ACC112 (cell line): Measurements from ENCODE around the gene MDGA2.
"Not testable (repeated sequence)": the region's sequence is repeated elsewhere in the genome, so short reads cannot be mapped to it uniquely, and the experiment has no call there.

Experiments
- H2AFZ ChIP-seq: fragments of 200-600 bp; sonication (generic); one replicate; pipeline ENCODE4 v1.6.0; 2017; ENCODE audit warnings: antibody characterized with exemption, low read length; ENCODE audit not compliant: unreplicated experiment
- H3K27ac ChIP-seq: fragments of 200-600 bp; sonication (generic); 2 replicates; pipeline ENCODE4 v1.5.1; 2014; ENCODE audit warnings: low read depth, mild to moderate bottlenecking, antibody characterized with exemption, low read length, moderate library complexity
- H3K27me3 ChIP-seq: fragments of 200-600 bp; sonication (generic); 2 replicates; pipeline ENCODE4 v1.6.1; 2014; ENCODE audit warnings: mild to moderate bottlenecking, antibody characterized with exemption, low read length, moderate library complexity, mixed read lengths; ENCODE audit not compliant: insufficient read depth
- H3K36me3 ChIP-seq: fragments of 200-600 bp; sonication (generic); 2 replicates; pipeline ENCODE4 v1.6.1; 2016; ENCODE audit warnings: mild to moderate bottlenecking, antibody characterized with exemption, low read length, moderate library complexity, mixed read lengths; ENCODE audit not compliant: insufficient read depth
- H3K4me1 ChIP-seq: fragments of 200-600 bp; sonication (generic); one replicate; pipeline ENCODE4 v1.6.1; 2016; ENCODE audit warnings: low read length, mixed read lengths; ENCODE audit not compliant: insufficient read depth, unreplicated experiment, control insufficient read depth
- H3K4me3 ChIP-seq: fragments of 200-600 bp; sonication (generic); 2 replicates; pipeline ENCODE4 v1.5.1; 2014; ENCODE audit warnings: mild to moderate bottlenecking, low read depth, low read length
- H3K79me2 ChIP-seq: fragments of 200-600 bp; sonication (generic); one replicate; pipeline ENCODE4 v1.6.0; 2016; ENCODE audit warnings: low read length; ENCODE audit not compliant: control insufficient read depth, unreplicated experiment, insufficient read depth

The MDGA2 gene

DNA sequence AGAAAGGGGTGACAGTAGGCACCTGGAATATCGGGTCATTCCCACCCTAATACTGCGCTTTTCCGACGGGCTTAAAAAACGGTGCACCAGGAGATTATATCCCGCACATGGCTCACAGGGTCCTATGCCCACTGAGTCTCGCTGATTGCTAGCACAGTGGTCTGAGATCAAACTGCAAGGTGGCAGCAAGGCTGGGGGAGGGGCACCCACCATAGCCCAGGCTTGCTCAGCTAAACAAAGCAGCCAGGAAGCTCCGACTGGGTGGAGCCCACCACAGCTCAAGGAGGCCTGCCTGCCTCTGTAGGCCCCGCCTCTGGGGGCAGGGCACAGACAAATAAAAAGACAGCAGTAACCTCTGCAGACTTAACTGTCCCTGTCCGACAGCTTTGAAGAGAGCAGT lies 503.5 kb downstream of the MDGA2 start:
- not testable (repeated sequence) for H3K27me3 ChIP-seq, H3K79me2 ChIP-seq, H2AFZ ChIP-seq, H3K4me1 ChIP-seq, H3K27ac ChIP-seq, H3K4me3 ChIP-seq, H3K36me3 ChIP-seq

DNA sequence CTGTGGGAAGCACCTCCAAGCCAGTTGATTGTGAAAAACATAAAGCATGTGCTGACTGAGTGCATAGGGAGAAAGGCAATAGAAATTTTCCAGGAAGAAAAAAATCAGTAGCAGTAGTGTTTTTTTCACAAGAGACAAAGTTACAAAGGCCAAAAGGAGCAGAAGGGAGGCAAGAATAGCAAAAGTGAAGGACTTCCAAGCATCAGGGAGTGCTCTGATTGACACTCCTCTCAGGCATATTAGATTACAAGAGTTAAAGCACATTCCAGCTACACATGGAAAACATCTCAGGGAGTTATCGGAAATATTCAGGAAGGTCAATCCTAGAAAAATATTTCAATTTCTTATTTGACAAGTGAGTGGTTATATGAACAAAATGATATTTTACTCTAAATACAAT lies 508.0 kb downstream of the MDGA2 start:
- H3K79me2 ChIP-seq: no peaks in the 10 kb centered on the region
- no peak overlapping the region for H3K27ac ChIP-seq
- no peaks in the 10 kb centered on the region for H3K36me3 ChIP-seq
- no peak overlapping the region for H2AFZ ChIP-seq
- no peaks in the 10 kb centered on the region for H3K27me3 ChIP-seq
- no peaks in the 10 kb centered on the region for H3K4me1 ChIP-seq
- H3K4me3 ChIP-seq: no peak overlapping the region

DNA sequence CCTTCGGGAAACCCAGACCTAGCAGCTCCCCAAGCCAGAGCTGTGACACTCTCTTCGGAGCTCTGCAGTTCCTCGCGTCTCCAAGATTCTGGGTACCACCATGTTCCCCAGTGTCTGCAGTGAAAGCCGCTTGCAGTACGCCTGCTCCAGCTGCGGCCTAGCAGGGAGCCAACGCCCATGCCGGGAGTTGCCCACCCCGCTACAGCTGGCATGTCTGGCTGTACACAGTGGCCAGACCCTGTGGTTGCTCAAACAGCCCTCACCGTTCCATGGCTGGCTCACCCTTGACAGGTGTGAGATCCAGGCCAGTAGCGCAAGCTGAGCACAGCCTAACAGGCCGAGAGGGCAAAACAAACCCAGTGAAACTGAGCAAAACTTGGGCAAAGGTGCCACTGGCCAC lies 520.0 kb downstream of the MDGA2 start:
- no peak overlapping the region for H3K4me3 ChIP-seq
- H3K79me2 ChIP-seq: no peaks in the 10 kb centered on the region
- H3K27ac ChIP-seq: no peak overlapping the region
- H3K27me3 ChIP-seq: no peaks in the 10 kb centered on the region
- H3K36me3 ChIP-seq: no peaks in the 10 kb centered on the region
- H2AFZ ChIP-seq: no peak overlapping the region
- H3K4me1 ChIP-seq: no peaks in the 10 kb centered on the region

DNA sequence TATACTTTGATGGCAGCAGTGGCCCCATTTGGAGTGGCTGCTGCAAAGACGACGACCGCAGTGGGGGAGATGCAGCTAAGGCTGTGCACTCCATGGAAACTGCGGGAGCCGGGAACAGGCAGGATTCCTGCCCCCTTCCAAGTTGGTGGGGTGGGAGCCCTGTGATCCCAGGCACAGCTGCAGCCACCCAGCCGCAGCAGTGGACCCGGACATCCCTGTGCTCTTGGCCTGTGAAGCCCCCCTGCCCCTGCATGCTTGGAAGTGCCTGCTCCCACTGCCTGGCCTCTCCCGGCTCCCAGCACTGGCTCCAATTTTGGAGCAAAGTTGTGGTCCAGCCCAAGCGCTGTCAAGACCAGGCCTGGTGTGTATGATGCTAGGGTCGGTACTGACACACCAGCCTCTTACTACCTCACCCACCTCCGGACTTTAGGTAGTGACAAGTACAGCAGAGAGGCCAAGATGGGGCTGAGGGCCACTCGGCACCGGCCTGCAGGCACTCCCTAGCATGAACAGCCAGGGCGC lies 521.1 kb downstream of the MDGA2 start:
- H3K4me3 ChIP-seq: no peak overlapping the region
- H3K27me3 ChIP-seq: no peaks in the 10 kb centered on the region
- H3K79me2 ChIP-seq: no peaks in the 10 kb centered on the region
- H3K4me1 ChIP-seq: no peaks in the 10 kb centered on the region
- H2AFZ ChIP-seq: no peak overlapping the region
- no peak overlapping the region for H3K27ac ChIP-seq
- no peaks in the 10 kb centered on the region for H3K36me3 ChIP-seq

DNA sequence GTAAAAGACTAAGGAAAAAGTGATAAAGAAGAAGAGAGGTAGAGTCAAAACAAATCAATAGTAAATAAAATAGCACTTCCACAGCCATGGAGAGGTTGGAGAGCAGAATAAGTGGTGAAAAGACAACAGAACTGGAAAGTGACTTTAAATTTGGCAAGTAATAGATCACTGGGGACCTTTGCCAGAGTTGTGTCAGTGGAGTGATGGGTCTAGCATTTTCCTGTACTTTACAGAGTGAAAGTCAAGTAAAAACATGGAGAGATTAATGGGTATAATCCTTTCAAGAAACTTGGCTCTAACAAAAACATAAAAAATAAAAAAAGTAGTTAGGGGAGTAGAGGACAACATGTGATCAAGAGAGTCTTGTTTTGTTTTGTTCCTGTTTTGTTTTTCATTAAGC lies 521.7 kb downstream of the MDGA2 start:
- Histone ChIP-seq H3K79me2 (no peaks in the 10 kb centered on the region), H2AFZ (no peak overlapping the region), H3K36me3 (no peaks in the 10 kb centered on the region), H3K27ac (no peak overlapping the region), H3K4me3 (no peak overlapping the region), H3K27me3 (no peaks in the 10 kb centered on the region), H3K4me1 (no peaks in the 10 kb centered on the region)

DNA sequence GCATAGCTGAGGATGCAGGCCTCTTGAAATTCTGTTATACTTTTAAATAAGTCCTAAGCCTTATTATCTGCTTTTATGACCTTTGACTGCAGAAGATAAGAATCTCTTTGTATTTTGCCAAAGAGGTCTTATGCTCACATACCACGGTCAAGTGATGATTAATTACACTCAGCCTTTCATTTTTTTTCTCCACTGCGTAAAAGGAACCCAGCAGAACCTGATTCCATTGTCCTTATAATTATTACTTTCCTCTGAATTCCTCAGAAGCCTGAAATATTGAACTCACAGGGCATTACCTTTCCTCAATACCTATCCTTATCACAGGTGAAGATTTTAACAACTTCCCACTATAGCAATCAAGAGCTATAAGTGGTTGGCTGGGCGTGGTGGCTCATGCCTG lies 525.1 kb downstream of the MDGA2 start:
- Histone ChIP-seq H3K27me3 (no peaks in the 10 kb centered on the region), H3K27ac (no peak overlapping the region), H3K4me1 (no peaks in the 10 kb centered on the region), H2AFZ (no peak overlapping the region), H3K4me3 (no peak overlapping the region), H3K36me3 (no peaks in the 10 kb centered on the region), H3K79me2 (no peaks in the 10 kb centered on the region)

DNA sequence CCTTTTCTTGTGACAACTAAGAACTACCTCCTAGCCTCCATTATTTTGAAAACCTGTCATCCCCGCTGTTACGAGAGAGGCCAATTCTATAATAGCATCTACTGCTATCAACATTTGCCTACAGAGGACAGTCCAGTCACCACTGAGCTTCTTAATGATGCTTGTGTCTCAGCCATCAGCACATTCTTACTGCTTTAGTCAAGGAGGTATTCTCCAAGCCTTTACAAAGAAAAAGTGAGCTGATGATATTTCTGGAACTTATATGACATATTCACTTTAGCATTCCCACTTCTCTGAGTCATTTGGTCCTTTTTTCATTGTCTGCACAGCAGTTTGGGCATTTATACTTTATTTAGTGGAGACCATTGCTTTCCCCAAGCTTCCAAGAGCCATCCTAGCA lies 526.1 kb downstream of the MDGA2 start:
- Histone ChIP-seq H3K27ac (no peak overlapping the region), H2AFZ (no peak overlapping the region), H3K4me3 (no peak overlapping the region), H3K27me3 (no peaks in the 10 kb centered on the region), H3K79me2 (no peaks in the 10 kb centered on the region), H3K4me1 (no peaks in the 10 kb centered on the region), H3K36me3 (no peaks in the 10 kb centered on the region)

DNA sequence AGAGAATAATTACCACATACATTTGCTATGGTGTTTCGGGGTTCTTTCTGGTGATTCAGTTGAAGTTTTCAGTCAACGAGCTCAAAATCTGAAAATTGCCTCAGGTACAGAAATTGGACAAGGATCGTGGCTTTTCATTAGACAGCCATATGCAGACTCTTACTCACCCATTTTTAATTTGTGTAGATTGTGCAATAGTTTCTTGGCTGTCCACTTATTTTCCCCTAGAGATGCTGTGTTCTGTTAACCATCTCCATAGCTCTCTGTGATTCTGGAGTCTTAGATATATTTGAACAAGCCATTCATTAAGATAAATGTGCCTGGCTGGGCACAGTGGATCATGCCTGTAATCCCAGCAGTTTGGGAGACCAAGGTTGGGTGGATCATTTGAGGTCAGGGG lies 526.7 kb downstream of the MDGA2 start:
- Histone ChIP-seq H3K4me1 (no peaks in the 10 kb centered on the region), H3K27me3 (no peaks in the 10 kb centered on the region), H3K4me3 (no peak overlapping the region), H3K36me3 (no peaks in the 10 kb centered on the region), H2AFZ (no peak overlapping the region), H3K79me2 (no peaks in the 10 kb centered on the region), H3K27ac (no peak overlapping the region)

DNA sequence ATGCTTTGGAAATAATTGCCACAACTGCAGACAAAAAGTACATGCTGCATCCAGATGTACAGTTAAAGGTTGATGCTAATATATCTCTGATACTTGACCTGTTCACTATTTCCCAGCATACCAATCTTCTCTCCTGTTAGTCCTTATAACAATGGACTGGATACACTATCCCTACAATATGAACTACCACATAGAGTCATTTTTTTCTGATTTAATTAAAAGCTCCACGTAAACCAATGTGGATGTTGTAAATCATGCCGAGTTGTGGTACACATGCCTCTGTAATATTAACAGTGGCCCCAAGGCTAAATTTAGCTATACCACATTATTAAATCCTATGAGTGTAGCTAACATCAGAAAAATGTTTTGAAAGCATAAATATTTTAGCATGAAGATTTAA lies 554.8 kb downstream of the MDGA2 start:
- Histone ChIP-seq H3K79me2 (no peaks in the 10 kb centered on the region), H3K4me3 (no peak overlapping the region), H3K36me3 (no peaks in the 10 kb centered on the region), H2AFZ (no peak overlapping the region), H3K27me3 (no peaks in the 10 kb centered on the region), H3K4me1 (no peaks in the 10 kb centered on the region), H3K27ac (no peak overlapping the region)

DNA sequence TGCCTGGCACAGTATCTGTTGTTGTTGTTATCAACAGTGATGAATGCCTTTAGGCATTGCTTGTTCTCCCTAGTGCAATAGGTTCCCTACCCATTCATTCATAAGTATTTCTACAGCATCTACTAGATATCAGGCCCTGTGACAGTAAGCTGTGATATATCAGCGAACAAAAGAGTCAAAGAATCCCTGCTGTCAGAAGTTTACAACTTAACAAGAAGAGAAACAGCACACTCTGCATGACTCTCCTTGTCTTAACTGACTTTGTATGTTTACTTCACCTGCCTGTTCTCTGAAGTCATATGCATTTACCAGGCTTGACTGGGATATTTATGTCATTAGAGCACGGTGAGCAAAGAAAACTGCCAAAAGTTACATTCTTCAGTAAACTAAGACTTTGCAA lies 571.6 kb downstream of the MDGA2 start:
- no peaks in the 10 kb centered on the region for H3K36me3 ChIP-seq
- H3K4me3 ChIP-seq: no peak overlapping the region
- H3K27ac ChIP-seq: no peak overlapping the region
- no peaks in the 10 kb centered on the region for H3K27me3 ChIP-seq
- no peak overlapping the region for H2AFZ ChIP-seq
- H3K79me2 ChIP-seq: no peaks in the 10 kb centered on the region
- H3K4me1 ChIP-seq: no peaks in the 10 kb centered on the region

DNA sequence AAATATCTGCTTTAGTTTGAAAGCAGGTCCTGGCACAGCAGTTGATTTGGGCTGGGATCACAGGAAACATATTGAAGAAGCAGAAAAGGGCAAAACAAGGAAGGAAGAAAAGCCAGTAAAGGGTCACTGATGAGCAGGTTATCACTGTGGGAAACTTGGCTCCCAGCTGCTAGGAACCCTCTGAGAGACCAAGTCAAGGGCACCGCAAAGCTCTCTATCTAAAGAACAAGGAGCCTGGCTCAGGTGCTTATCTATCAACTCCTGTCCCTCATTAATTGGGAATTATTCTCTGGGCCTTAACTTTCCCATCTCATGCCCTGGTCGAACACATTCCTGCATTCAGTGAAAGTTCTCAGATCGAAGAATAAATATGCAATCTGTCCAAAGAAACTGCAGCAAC lies 572.9 kb downstream of the MDGA2 start:
- H3K27ac ChIP-seq: no peak overlapping the region

More for the DNA sequence above, 572.9 kb downstream of the MDGA2 start:
- H3K27me3 ChIP-seq: no peaks in the 10 kb centered on the region
- H3K79me2 ChIP-seq: no peaks in the 10 kb centered on the region
- no peaks in the 10 kb centered on the region for H3K4me1 ChIP-seq
- no peak overlapping the region for H3K4me3 ChIP-seq
- no peak overlapping the region for H2AFZ ChIP-seq
- H3K36me3 ChIP-seq: no peaks in the 10 kb centered on the region
